ENCODE data around the gene BAHCC1.

Gene BAHCC1

DNA sequence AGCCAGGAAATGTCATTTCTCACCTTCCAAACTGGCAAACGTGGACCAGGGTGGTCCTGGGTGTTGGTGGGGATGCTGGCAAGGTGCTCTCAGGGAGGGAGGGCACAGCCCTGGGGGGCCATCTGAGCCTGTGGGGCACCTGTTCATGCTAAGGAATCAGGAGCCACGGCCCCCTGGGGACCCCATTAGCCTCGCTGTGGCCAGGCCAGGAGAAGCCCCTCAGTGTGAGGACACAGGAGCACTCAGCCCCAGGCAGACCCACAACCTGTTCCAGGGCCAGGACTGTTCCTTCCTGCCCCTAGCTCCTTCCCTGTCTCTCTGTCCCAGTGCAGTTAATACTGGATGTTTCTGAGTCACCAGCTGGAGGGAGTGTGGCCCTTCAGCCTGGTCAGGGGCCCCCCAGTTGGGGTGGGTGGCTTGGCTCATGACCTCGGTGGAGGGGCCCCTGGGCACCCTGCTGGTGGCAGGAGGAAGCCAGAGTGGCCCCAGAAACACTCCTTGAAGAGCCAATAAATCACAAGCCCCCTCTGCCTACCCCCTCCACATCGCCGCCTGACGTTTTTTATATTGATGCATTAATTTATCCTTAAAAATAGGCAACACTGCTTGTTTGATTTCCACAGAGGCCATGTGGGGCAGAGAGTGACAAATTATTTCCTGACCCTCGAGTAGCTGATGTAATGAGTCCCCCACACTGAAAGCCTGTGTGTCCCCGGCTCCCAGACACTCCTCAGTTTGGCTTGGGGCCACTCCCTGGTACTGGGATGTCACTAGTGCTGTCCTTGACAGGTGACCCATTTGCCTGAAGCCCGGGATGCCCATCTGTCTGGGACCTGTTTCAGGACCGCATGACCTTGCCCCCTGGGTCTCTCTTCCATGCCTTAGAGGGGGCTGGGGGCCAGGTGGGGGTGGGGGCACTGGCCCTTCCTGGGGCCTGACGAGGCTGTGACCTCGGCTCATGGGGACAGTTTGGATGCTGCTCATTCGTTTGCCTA lies 95.0 kb downstream of the BAHCC1 start:
- no peak for DNase-seq (ENCODE audit: low read depth in 2 of 3, low spot score in 2 of 3)

DNA sequence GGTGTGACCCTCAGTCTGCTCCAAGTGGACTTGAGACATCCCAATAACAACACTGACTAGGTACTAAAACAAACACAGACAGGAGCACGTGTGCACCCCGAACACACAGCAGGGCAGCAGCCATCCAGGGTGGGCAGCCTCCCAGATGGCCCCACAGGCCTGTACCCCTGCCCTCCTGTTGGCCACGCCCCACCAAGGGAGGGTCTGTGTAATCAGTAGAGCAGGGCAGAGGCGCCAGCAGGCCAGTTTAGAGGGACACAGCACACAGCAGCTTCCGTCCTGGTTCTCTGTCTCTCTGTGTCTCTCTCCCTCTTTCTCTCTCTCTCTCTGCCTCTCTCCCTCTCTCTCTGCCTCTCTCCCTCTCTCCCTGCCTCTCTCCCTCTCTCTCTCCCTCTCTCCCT lies 95.9 kb downstream of the BAHCC1 start:
- no peak for DNase-seq (ENCODE audit: low read depth in 2 of 3, low spot score in 2 of 3)

GRCh38 chr17:81491761-81492160 lies 96.5 kb downstream of the BAHCC1 start:
- no peak for DNase-seq (ENCODE audit: low read depth in 2 of 3, low spot score in 2 of 3)

DNA sequence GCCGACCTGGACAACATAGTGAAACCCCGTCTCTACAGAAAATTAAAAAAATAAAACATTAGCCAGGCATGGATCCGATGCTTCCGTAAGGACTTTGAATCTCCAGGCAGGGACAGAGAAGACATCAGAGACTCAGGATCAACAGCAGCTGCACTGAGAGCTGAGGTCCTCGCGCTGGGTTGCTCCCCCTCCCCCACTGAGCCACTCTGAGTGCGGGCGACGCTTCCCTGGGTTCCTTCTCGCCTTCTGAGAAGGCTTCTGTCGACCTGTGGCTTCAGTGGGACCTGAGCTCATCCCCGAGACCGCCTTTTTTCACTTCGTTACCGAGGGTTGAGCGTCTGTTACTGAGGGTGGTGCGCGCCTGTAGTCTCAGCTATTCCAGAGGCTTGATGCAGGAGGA lies 96.9 kb downstream of the BAHCC1 start:
- no peak for DNase-seq (ENCODE audit: low read depth in 2 of 3, low spot score in 2 of 3)

DNA sequence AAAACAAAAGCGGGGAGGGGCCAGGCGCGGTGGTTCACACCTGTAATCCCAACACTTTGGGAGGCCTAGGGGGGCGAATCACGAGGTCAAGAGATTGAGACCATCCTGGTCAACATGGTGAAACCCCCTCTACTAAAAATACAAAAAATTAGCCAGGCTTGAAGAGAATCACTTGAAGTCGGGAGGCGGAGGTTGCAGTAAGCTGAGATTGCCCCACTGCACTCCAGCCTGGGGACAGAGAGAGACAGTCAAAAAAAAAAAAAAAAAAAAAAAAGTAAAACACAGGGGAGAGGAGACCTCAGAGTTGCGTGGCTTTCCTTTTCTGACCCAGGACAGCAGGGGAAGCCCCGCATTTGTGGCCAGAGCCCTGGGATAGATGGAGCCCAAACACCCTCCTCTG lies 97.4 kb downstream of the BAHCC1 start:
- DNase-seq (ENCODE audit: low read depth in 2 of 3, low spot score in 2 of 3), result no peak

- no peak for DNase-seq (ENCODE audit: low read depth in 2 of 3, low spot score in 2 of 3)
Observed at GRCh38 chr17:81493198-81494038, 98.2 kb downstream of the BAHCC1 start.

DNA sequence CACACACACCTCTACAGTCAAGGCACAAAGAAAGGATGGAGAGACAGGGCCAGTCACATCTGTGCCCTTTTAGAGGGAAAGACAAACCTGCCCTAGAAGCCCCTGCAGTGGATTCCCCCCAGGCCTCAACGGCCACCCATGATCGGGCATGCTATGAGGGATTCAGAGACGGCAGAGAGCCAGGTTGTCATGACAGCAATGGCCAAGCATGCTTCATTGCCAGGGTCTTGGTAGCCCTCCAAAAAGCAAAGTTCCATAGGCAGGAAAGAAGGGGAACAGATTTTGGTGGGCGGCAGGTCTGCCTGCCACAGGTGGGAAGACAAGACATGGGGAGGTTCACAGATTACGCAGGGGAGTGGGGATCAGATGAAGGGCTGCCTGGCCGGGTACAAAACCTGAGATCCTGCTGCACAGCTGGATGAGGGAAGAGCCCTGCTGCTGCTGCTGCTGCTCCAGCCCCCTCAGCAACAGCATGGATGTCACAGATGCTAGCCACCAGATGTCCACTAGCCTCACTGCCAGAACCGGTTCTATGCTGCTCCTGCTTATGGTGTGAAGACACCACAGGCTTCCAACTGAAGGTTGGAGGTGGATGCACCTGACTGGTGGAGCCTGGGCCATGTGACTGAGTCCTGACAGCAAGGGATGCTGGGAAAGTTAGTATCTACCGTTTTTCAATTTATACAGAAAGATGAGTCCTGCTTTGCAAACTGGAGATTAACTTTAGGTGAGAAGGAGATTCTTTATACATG lies 99.5 kb downstream of the BAHCC1 start:
- no peak for DNase-seq (ENCODE audit: low read depth in 2 of 3, low spot score in 2 of 3)

- DNase-seq (ENCODE audit: low read depth in 2 of 3, low spot score in 2 of 3), result no peak
Observed at GRCh38 chr17:81498953-81499600, 103.8 kb downstream of the BAHCC1 start.

GRCh38 chr17:81499601-81499970 lies 104.3 kb downstream of the BAHCC1 start:
- DNase-seq (ENCODE audit: low read depth in 2 of 3, low spot score in 2 of 3), result no peak

- no peak for DNase-seq (ENCODE audit: low read depth in 2 of 3, low spot score in 2 of 3)
Observed at GRCh38 chr17:81500047-81500446, 104.8 kb downstream of the BAHCC1 start.

DNA sequence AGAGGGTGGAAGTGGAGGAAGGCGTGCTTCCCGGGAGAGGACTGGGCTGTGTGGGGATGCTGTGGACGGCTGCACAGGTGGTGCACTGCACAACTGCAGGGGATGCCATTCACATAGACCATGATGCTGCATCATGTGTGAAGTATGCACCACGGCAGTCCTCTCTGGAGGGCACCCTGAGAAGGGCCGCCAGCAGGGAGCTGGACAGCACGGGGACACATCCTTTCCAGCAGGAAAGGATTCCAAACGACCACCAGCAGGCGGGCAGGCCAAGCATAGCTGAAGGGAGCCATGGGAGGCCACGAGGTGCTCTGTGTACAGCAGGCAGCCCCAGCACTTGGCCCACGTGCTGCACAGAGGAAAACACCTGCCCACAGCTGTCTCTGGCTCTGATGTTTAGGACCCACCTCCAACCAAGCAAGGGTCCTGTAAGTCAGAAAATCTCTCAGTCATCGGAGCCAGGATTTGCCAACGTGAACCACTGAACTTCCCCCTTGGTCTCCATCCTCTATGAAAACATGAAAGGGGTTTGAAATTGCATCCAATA lies 107.3 kb downstream of the BAHCC1 start:
- no peak for DNase-seq (ENCODE audit: low read depth in 2 of 3, low spot score in 2 of 3)

GRCh38 chr17:81503619-81504018 lies 108.4 kb downstream of the BAHCC1 start:
- DNase-seq (ENCODE audit: low read depth in 2 of 3, low spot score in 2 of 3), result no peak

DNA sequence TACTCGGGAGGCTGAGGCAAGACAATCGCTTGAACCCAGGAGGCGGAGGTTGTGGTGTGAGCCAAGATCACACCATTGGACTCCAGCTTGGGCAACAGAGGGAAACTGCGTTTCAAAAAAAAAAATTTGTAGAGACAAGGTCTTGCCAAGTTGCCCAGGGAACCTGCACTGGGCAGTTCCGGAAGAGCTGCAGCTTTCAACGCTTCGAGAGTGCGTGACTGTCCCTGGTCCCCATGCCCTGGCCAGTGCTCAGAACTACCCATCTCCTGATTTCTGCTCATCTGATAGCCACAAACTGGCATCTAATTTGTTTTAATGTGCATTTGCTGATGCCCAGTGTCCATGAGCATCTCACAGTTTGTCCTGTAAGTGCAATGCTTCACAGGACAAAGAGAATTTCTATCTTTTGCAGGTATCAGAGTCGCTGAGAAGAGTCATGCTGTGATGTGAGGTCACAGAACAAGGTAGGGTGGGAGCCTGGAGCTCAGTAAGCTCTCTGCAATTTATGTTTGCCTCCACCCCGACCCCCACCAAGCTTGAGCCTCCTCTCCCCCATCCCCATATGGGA lies 113.5 kb downstream of the BAHCC1 start:
- no peak for DNase-seq (ENCODE audit: low read depth in 2 of 3, low spot score in 2 of 3)

DNA sequence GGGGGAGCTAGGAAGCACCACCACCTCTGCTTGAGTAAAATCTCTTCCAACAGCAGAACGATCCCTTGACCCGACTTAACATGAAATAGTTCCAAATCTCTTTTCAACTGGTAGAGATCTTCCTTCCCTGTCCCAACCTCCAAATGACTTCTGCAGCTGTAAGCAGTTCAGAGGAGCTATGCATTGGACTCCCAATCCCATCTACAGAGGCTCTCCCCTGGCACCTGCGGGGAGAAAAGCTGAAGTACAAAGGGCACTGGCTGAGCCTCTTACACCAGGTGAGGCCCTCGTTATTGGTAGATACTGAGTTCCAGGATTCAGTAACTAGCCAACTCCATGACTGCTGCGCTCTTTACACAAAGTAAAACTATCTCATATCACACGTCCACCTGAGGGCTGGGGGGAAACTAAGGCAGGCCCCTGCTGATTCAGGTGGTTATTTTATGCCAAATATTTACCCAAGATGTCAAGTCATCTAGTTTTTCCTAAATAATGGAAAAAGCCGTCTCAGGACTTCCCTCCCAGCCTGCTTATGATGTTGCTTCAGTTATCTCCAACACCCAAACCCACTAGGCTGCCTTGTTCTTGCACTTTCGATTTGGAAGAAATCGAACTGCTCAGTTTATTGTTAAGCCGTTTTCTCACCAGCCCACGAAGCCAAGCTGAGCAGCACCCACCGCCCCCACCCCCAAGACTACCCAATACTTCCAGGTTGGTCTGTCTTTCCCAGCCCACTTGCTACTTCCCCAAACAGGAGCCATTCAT lies 114.1 kb downstream of the BAHCC1 start:
- DNase-seq (ENCODE audit: low read depth in 2 of 3, low spot score in 2 of 3), result no peak

- no peak for DNase-seq (ENCODE audit: low read depth in 2 of 3, low spot score in 2 of 3)
Observed at GRCh38 chr17:81509972-81510784, 114.9 kb downstream of the BAHCC1 start.

DNA sequence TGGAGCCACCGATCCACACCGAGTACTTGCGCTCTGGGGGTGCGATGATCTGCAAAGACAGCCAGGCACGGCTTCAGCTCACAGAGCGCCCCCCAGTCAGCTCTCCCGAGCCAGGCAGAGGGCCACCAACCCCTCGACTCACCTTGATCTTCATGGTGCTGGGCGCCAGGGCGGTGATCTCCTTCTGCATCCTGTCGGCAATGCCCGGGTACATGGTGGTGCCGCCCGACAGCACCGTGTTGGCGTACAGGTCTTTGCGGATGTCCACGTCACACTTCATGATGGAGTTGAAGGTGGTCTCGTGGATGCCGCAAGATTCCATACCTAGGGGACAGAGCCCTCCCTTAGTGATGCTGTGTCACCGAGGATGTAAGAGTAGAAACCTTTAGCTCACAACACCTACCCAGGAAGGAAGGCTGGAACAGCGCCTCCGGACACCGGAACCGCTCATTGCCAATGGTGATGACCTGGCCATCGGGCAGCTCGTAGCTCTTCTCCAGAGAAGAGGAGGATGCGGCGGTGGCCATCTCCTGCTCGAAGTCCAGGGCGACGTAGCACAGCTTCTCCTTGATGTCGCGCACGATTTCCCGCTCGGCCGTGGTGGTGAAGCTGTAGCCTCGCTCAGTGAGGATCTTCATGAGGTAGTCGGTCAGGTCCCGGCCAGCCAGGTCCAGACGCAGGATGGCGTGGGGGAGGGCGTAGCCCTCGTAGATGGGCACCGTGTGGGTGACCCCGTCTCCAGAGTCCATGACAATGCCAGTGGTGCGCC lies 115.7 kb downstream of the BAHCC1 start:
- no peak for DNase-seq (ENCODE audit: low read depth in 2 of 3, low spot score in 2 of 3)

GRCh38 chr17:81511554-81511803 lies 116.2 kb downstream of the BAHCC1 start:
- DNase-seq (ENCODE audit: low read depth in 2 of 3, low spot score in 2 of 3), result no peak

Data from activated CD8-positive, alpha-beta memory T cell treated with anti-CD3 and anti-CD28 coated beads for 48 hours (primary cell).